Activated T-cell treated with anti-CD3 and anti-CD28 coated beads, Interleukin-2, amount 50 U/mL, for 72 hours (primary cell): ENCODE results near the gene CASZ1. TPM values are rescaled to one million over a fixed set of nuclear protein-coding genes. Genes with fewer than 3 reads are reported as not detected.

ENCODE experiments used
- ATAC-seq, 2 donors: fragments of 150-1000 bp; cut with Tn5 transposase; replicated peaks in 1 of 2; 2 replicates each; pipeline ENCODE4 v1.10.0; 2021; ENCODE audit warnings: moderate library complexity in 2 of 2, mild to moderate bottlenecking in 1 of 2
- DNase-seq, 2 donors: peaks; one replicate each; pipeline ENCODE4 v3.0.0; 2021 to 2022; ENCODE audit warnings: mixed read lengths in 1 of 2
- H3K27ac Mint-ChIP-seq: one replicate; pipeline ENCODE4 v1.8.0; 2022; ENCODE audit warnings: mild to moderate bottlenecking, moderate library complexity, mixed read lengths
- H3K27me3 Mint-ChIP-seq: one replicate; pipeline ENCODE4 v1.8.0; 2022; ENCODE audit warnings: low read depth, mixed read lengths
- H3K36me3 Mint-ChIP-seq, 2 donors: one replicate each; pipeline ENCODE4 v1.8.0; 2022; ENCODE audit warnings: mixed read lengths in 2 of 2, mild to moderate bottlenecking in 1 of 2; ENCODE audit not compliant: insufficient read depth in 2 of 2
- H3K4me1 Mint-ChIP-seq: one replicate; pipeline ENCODE4 v1.8.0; 2022; ENCODE audit warnings: low read depth, mixed read lengths
- H3K4me3 Mint-ChIP-seq, 2 donors: one replicate each; pipeline ENCODE4 v1.8.0; 2022; ENCODE audit warnings: mild to moderate bottlenecking in 2 of 2, mixed read lengths in 2 of 2, moderate library complexity in 2 of 2
- H3K9me3 Mint-ChIP-seq, 2 donors: one replicate each; pipeline ENCODE4 v1.8.0; 2022; ENCODE audit warnings: mixed read lengths in 2 of 2
- total RNA-seq, 2 donors: library from RNA; stranded (reverse); gene quantifications; one replicate each; pipeline ENCODE4 v1.2.3, GENCODE V29; 2022

The CASZ1 gene
- total RNA-seq, 2 donors from 2014 or later = 14.7 to 15.5 TPM

GRCh38 chr1:10799726-10800125 is 3.3 kb upstream of the CASZ1 start:
- peaks cover 0 to 1% of the 10 kb centered on the region in 2 donors for H3K36me3 Mint-ChIP-seq
- DNase-seq (no peak), ATAC-seq (no peak)
- H3K27me3 Mint-ChIP-seq = peaks cover 84% of the 10 kb centered on the region
- H3K4me3 Mint-ChIP-seq = no peak overlapping the region
- no peak overlapping the region for H3K27ac Mint-ChIP-seq
- peaks cover 6% of the 10 kb centered on the region for H3K4me1 Mint-ChIP-seq
- no peaks in the 10 kb centered on the region for H3K9me3 Mint-ChIP-seq

DNA sequence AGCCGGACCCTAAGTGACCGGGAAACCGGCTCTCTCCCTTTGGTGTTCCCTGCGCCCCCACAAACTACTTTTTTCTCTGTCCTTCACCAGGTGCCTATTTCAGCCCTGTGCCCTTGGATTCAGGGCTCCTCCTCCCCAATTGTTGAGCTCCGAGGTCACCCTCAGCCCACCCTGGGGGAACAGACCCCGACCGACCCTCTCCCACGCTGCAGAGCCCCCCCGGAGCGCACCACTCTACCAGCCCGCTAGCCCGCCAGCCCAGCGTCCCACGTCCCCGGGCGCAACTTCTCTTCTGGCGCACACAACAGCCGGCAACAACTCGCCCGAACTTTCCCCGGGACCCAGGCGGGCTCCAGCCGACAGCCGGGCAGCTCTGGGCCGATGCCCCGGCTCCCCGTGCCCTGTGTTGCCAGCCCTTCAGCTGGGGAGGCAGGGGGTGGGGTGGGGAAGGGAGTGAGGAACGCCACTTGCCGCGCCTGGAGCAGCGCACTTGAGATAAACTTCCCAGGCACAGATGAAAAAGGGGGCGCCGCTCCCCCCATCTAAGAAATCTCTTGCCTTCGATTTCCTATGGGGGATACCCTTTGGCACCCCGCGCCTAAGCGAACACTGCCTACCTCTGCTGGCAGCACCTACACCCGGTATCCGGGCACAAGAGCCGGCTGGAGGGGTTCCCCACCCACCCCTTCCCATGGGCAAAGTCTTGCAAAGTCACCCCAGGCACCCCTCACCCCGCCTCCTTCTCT is 997 bp downstream of the CASZ1 start:
- peaks cover 0 to 1% of the 10 kb centered on the region in 2 donors for H3K36me3 Mint-ChIP-seq
- DNase-seq (peak in 1 of 2 donors; percentile 10), ATAC-seq (no peak)
- peaks cover 18% of the 10 kb centered on the region for H3K4me1 Mint-ChIP-seq
- H3K27ac Mint-ChIP-seq = no peak overlapping the region
- no peaks in the 10 kb centered on the region for H3K9me3 Mint-ChIP-seq
- H3K4me3 Mint-ChIP-seq = peak overlapping the region; percentile 84 to 85
- H3K27me3 Mint-ChIP-seq = peaks cover 62% of the 10 kb centered on the region

- ATAC-seq = no peak
- Mint-ChIP-seq H3K36me3 (peaks cover 0 to 1% of the 10 kb centered on the region in 2 donors), H3K9me3 (no peaks in the 10 kb centered on the region), H3K27me3 (peaks cover 55% of the 10 kb centered on the region), H3K27ac (no peak overlapping the region), H3K4me1 (peaks cover 18% of the 10 kb centered on the region), H3K4me3 (peak overlapping the region; percentile 84 to 85)
- peak in 1 of 2 donors; percentile 12 for DNase-seq
Measured at GRCh38 chr1:10794724-10795275, 1.6 kb downstream of the CASZ1 start.

GRCh38 chr1:10793129-10793651 is 3.3 kb downstream of the CASZ1 start:
- Mint-ChIP-seq H3K4me3 (peak overlapping the region; percentile 68 to 84), H3K4me1 (peaks cover 18% of the 10 kb centered on the region), H3K36me3 (peaks cover 0 to 1% of the 10 kb centered on the region in 2 donors), H3K27ac (no peak overlapping the region), H3K9me3 (no peaks in the 10 kb centered on the region), H3K27me3 (peaks cover 44% of the 10 kb centered on the region)
- no peak for ATAC-seq
- no peak for DNase-seq

DNA sequence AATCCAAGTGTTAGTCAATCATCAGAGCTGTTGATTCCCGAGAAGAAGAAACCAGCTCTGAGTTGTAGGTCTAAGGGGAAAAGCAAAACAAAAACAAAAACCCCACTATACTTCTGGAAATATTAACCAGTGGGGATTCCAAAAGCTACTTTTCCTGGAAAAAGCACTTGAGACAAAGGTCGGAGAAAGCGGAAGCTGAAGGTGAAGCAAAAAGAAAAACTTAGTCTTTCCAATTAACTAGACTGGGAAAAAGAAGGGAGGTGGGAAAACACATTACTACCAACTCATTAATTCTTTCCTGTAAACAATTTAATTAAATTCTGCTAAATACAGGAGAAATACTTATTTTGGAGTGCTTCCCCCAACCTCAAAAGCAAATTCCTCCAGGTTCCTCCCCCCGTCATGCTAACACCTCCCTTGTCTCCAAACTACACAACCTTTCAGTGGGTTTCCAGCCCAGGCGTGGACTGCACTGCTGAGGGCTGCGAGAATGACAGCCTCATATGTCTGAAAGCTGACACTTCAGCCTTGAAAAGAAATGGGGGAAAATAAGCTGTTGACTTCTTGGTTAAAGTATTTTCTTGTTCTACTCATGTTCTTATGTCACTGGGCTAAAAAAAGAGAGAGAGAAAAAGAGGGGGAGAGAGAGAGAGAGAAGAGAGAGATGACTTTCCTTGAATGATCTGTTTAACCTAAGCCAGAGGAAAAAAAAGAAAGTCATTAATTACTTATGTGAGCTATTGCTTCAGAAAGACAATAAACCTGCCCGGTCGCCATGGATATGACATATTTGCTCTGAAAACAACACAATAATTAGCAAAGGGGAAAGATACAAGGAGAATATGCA is 5.1 kb downstream of the CASZ1 start:
- H3K4me1 Mint-ChIP-seq = peaks cover 18% of the 10 kb centered on the region
- no peak overlapping the region for H3K4me3 Mint-ChIP-seq
- no peaks in the 10 kb centered on the region for H3K9me3 Mint-ChIP-seq
- DNase-seq = no peak
- H3K27ac Mint-ChIP-seq = no peak overlapping the region
- H3K27me3 Mint-ChIP-seq = peaks cover 47% of the 10 kb centered on the region
- peaks cover 0 to 1% of the 10 kb centered on the region in 2 donors for H3K36me3 Mint-ChIP-seq
- no peak for ATAC-seq

GRCh38 chr1:10789803-10790702 is 6.4 kb downstream of the CASZ1 start:
- Mint-ChIP-seq H3K4me1 (peaks cover 14% of the 10 kb centered on the region), H3K27ac (no peak overlapping the region), H3K4me3 (no peak overlapping the region), H3K27me3 (peaks cover 49% of the 10 kb centered on the region), H3K36me3 (no peaks in the 10 kb centered on the region), H3K9me3 (no peaks in the 10 kb centered on the region)
- ATAC-seq = no peak
- no peak for DNase-seq

DNA sequence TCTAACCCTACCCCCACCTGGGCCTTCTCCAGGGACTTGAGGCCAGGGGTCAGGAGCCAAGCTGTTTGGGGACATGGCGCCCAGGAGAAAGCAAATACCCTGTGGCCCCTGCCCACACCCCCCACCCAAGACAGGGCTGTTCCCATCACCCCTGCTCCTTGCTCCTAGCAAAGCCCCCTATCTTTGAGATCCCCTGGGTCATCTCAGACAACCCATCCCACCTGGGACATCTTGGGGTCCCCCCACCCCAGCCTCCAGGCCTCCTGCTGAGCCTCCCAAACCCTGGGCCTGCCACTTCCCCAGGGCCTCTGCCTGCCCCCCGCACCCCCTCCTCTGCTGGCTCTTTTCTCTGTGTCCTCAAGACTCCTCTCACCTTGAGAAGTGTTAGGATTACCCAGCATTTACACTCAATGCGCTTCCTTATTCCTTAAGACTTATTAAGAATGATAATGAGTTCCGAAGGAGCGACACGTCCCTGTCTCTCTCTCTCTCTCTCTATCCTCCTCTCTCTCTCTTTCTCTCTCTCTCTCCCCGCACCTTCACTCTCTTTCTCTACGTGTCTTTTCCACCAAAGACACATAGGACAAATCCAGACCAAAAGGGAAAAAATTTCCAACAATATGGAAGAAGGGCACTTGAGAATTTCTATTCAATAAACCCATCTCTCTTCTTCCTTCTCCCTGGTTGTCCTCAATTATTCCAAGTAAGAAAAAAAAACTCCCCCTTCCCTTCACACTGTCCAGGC is 7.2 kb downstream of the CASZ1 start:
- Mint-ChIP-seq H3K36me3 (no peaks in the 10 kb centered on the region), H3K9me3 (no peaks in the 10 kb centered on the region), H3K4me1 (peaks cover 11% of the 10 kb centered on the region), H3K27me3 (peaks cover 52% of the 10 kb centered on the region), H3K4me3 (no peak overlapping the region), H3K27ac (no peak overlapping the region)
- no peak for ATAC-seq
- DNase-seq = no peak

- Mint-ChIP-seq H3K27ac (no peak overlapping the region), H3K27me3 (peaks cover 48% of the 10 kb centered on the region), H3K4me1 (peaks cover 6% of the 10 kb centered on the region), H3K36me3 (no peaks in the 10 kb centered on the region), H3K4me3 (no peak overlapping the region), H3K9me3 (no peaks in the 10 kb centered on the region)
- DNase-seq (no peak), ATAC-seq (no peak)
Measured at GRCh38 chr1:10788592-10789006, 7.8 kb downstream of the CASZ1 start.

- ATAC-seq = no peak
- H3K36me3 Mint-ChIP-seq = no peaks in the 10 kb centered on the region
Measured at GRCh38 chr1:10787286-10787685, 9.2 kb downstream of the CASZ1 start.

GRCh38 chr1:10785728-10786638 is 10.5 kb downstream of the CASZ1 start:
- no peaks in the 10 kb centered on the region for H3K36me3 Mint-ChIP-seq
- no peaks in the 10 kb centered on the region for H3K4me1 Mint-ChIP-seq
- peaks cover 40% of the 10 kb centered on the region for H3K27me3 Mint-ChIP-seq
- DNase-seq (no peak), ATAC-seq (no peak)
- no peak overlapping the region for H3K4me3 Mint-ChIP-seq
- H3K9me3 Mint-ChIP-seq = no peaks in the 10 kb centered on the region
- H3K27ac Mint-ChIP-seq = no peak overlapping the region

More at GRCh38 chr1:10787286-10787685, 9.2 kb downstream of the CASZ1 start:
- peaks cover 40% of the 10 kb centered on the region for H3K27me3 Mint-ChIP-seq
- H3K4me1 Mint-ChIP-seq = no peaks in the 10 kb centered on the region
- DNase-seq = no peak
- H3K9me3 Mint-ChIP-seq = no peaks in the 10 kb centered on the region
- H3K27ac Mint-ChIP-seq = no peak overlapping the region
- H3K4me3 Mint-ChIP-seq = no peak overlapping the region

- no peaks in the 10 kb centered on the region for H3K4me1 Mint-ChIP-seq
- H3K4me3 Mint-ChIP-seq = no peak overlapping the region
- no peaks in the 10 kb centered on the region for H3K36me3 Mint-ChIP-seq
- no peak overlapping the region for H3K27ac Mint-ChIP-seq
- no peak for DNase-seq
- no peaks in the 10 kb centered on the region for H3K9me3 Mint-ChIP-seq
- no peak for ATAC-seq
- peaks cover 40% of the 10 kb centered on the region for H3K27me3 Mint-ChIP-seq
Measured at GRCh38 chr1:10784998-10785727, 11.3 kb downstream of the CASZ1 start.
